GM18517 (cell line): ENCODE results near the gene NRDC.

Experiments
- ATAC-seq: cut with Tn5 transposase; IDR thresholded peaks from one replicate; pipeline ENCODE4 v1.9.1; 2021; ENCODE audit warnings: mild to moderate bottlenecking, moderate library complexity; ENCODE audit not compliant: unreplicated experiment

The NRDC gene

DNA sequence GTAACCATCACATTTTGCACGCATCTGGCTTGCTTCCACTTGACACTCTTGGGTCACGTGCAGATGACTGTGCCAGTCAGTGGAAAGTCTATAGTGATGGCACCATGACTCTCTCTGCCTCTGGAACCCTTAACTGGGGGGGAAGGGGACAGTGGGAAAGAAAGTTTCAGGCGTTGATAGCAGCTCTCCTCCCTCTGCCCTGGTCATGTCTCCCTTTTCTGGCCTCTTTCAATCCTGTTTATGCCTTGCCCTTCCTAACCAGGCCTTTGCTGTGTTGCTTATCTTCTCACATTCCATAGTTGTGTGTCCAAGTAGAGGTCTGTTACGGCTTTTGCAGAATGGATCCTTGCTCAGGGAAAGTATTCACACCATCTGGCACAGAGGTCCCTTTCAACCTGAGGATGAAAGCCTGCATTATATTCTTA lies 93.5 kb downstream of the NRDC start:
- no peak for ATAC-seq

- no peak for ATAC-seq
These were observed 97.6 kb downstream of the NRDC start for GRCh38 chr1:51780927-51781326.

- ATAC-seq: no peak
These were observed 102.1 kb downstream of the NRDC start for GRCh38 chr1:51776408-51776807.

- ATAC-seq: peak; percentile 69
These were observed 109.4 kb downstream of the NRDC start for GRCh38 chr1:51768971-51769588.

DNA sequence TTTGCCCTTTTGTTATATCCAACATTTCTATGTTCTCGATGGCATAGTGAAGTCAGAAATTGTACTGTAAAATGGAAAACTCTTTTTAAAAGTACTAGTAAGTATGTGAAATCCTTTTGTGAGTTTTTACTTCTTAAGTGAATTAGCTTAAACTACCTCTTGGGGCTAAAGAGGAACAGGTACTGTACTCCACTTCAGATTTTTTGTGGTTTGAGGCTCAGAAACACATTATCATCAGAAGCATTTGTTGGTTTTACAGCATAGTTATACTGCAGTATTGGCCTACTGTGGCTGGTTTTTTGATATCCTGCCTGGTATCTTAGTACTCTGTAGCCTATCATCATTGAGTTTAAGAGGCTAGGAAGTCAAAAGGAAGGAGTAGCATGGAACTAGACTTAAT lies 117.2 kb downstream of the NRDC start:
- ATAC-seq: no peak

GRCh38 chr1:51760872-51761271 lies 117.7 kb downstream of the NRDC start:
- ATAC-seq: no peak

- ATAC-seq: no peak
These were observed 120.2 kb downstream of the NRDC start for GRCh38 chr1:51758310-51758709.

DNA sequence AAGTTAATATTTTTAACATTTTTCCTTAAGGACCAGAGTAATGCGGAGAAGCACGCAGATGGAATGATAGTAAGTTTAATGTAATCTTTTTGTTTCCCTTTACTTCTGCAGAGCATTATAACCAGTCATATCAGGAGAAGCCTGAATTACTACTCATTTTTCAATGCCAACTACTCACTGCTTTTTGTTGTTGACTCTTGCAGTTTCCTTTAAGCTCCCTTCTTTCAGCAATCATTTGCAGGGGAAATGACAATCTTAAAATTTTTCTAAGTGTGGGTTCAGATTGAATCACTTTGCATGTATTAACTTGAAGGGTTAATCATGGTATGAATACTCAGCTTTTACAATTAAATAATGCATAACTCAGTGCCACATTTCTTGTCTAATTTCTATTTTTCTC lies 122.2 kb downstream of the NRDC start:
- ATAC-seq: no peak

DNA sequence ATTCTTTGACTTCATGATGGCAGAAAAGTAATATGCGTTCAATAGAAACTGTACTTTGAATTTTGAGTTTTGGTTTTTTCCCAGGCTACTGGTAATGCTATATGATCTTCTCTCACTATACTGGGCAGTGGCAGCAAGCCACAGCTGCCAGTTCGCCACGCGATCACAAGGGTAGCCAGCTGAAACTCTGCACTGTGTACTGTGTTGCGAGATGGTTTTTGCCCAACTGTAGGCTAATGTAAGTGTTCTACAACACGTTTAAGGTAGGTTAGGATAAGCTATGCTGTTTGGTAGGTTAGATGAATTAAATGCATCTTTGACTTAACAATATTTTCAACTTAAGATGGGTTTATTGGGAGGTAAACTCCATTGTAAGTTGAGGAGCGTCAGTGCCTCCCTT lies 123.1 kb downstream of the NRDC start:
- no peak for ATAC-seq

DNA sequence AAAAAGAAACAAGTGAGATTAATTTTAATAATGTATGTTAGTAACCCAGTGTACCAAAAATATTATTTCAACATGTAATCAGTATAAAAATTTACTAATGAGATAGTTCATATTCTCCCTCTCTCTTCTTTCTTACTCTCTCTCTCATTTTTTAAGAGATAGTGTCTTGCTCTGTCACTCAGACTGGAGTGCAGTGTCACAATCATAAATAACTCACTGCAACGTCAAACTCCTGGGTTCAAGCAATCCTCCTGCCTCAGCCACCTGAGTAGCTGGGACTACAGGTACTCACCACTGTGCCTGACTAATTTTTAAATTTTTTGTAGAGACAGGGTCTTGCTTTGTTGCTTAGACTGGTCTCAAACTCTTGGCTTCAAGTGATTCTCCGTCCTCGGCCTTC lies 123.9 kb downstream of the NRDC start:
- no peak for ATAC-seq

DNA sequence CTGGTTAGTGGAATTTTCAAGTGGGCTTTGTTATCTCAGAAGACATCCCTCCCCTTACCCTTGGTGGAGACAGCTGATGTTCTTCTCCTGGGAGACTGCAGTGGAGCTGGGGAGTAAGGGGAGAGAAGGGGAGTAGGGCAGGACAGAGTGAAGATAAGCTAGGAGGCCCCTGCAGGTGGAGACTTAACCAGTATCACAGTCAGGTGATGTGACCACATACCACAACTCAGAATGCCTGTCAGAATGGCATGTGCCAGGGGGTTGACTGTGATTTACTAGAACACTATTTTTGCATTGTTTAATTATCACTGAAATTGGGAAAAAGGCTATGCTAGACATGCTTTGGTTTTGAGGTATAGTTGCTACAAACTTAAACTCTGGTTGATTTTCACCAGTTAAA lies 124.6 kb downstream of the NRDC start:
- ATAC-seq: no peak

DNA sequence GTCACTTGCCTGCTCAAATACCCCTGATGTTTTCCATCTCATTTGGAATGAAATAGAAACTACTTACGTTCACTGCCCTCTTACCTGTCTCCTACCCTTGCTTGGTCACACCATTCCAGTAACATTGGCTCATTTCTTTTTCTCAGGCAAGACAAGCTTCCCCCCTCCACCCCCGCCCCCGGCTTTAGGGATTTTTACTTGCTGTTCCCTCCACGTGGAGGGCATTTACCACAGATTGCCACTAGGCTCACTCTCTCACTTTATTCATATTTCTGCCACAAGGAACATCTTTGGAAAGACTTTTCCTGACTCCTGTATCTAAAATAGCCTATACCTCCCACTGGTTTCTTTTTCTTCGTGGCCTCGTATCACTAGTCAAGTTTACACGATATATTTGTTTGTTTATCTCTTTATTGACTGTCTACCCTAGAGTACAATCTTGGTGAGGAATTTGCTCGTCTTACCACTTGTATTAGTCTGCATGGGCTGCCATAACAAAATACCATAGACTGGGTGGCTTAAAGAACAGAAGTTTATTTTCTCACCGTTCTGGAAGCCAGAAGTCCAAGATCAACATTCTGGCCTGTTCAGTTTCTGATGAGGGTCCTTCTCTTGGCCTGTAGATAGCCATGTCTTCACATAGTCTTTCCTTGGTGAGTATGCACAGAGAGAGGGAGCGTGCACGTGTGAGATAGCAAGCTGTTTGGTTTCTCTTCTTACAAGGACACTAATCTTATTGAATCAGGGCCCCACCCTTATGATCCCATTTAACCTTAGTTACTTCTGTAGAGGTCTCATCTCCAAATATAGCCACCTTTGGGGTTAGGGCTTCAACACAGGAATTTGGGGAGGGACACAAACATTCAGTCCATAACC lies 126.2 kb downstream of the NRDC start:
- no peak for ATAC-seq

GRCh38 chr1:51750729-51751128 lies 127.8 kb downstream of the NRDC start:
- ATAC-seq: no peak

DNA sequence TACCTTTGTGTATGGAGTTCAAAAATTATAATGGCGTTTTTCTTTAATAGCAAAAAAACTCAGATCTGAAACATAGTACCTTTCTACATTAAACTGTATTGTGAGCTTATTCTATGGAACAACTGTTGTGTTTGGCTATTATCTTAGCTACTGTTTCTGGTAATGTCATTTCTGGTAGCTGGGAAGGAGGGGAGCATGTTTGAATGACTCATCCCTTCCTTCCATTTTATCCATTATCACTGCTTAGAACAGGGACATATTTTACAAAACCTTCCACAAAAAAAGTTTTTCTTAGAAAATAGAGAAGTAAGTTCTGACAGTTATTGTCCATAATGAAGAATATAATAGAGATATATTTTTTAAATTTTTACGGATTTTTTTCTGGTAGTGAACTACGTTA lies 128.3 kb downstream of the NRDC start:
- ATAC-seq: no peak

DNA sequence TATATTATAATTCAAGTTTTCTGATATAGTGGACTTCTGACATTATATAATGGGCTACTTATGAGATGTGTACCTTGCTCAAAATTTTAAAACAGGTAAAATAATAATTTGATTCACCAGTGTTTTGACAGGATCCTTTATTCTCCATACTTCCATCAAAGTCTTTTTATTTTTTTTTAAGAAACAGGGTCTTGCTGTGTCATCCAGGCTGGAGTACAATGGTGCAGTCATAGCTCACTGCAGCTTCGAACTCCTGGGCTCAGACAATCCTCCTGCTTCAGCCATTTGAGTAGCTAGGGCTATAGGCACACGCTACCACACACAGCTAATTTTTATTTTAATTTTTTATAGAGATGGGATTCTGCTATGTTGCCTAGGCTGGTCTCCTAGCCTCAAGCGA lies 129.4 kb downstream of the NRDC start:
- ATAC-seq: no peak

GRCh38 chr1:51745304-51745570 lies 133.3 kb downstream of the NRDC start:
- no peak for ATAC-seq

DNA sequence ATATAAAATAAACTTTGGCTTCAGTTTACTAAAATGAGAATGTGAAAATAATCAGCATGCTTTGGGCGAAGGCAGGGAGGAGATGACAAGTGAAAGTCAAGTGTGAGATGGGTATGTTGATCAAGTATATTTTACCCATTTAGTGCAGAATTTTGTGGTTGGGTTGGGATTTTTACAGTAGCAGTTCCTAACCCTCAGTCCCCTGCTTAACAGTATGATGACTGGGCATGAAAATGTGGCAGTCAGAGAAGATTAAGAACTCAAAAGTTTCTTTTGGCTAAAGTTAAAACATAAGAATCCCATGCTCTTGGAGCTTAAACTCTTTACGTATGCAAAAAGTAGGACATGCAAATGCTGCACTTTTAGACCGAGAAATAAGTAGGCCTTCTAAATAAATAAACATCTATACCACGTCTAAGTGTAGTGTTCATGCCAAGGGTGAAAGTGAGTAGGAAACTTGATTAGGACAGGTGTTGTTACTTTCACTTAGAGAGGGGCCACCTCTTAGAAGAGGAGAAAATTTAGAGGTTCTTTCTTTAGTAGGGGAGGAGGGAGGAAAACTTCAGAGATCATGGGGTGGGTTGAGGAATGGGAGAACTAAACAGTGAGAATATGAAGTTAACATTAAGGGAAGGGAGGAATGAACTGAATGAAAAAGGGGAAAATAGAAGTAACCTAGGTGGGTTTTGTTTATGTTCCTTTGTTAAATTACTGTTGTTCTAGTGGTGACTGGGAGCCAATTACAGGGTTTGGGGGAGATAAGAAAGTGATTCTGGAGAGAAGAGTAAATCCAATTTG lies 133.8 kb downstream of the NRDC start:
- no peak for ATAC-seq

GRCh38 chr1:51741121-51741681 lies 137.3 kb downstream of the NRDC start:
- no peak for ATAC-seq

DNA sequence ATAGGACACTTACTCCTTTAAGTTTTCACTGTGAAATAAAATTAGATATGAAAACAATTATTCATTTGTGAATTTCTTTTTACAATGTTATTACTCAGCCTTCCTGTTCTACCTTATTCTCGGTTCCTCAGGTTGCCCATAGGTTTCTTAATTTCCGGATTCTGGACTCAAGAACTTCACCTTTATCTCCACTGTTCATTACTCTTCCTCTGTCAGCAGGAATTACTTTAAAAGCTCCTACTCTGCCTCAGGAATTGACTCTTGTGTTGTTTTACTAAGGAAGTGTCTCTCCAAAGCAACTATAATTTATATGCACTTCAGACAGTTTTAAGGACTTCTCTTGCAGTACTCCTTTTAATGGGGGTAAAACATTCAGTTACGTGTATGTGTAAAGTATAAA lies 137.9 kb downstream of the NRDC start:
- no peak for ATAC-seq
